Retina (tissue), 1 donor: ENCODE results near the gene SUCLG2.
"Not testable (repeated sequence)": the region's sequence is repeated elsewhere in the genome, so short reads cannot be mapped to it uniquely, and the experiment has no call there.

Experiments
- DNase-seq: peaks from one replicate; pipeline ENCODE4 v3.0.0-alpha.2; 2016

The SUCLG2 gene

DNA sequence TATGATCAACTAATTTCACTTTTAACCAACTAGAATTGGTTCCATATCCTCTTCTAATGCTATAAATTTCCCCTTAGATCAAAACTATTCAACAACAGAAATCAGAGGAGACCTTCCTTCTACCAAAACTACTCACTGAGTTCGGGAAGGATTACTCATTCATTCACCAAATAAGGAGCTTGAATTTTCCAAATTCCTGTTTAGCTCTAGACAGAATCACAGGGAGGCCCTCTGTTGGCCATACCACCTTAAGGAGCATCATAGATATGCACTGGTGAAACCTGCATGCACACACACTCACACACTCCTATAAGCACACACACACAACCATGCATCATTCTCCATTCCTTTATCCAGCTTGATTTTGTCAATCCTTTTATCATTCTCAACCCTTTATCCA lies 49.0 kb downstream of the SUCLG2 start:
- DNase-seq = no peak

DNA sequence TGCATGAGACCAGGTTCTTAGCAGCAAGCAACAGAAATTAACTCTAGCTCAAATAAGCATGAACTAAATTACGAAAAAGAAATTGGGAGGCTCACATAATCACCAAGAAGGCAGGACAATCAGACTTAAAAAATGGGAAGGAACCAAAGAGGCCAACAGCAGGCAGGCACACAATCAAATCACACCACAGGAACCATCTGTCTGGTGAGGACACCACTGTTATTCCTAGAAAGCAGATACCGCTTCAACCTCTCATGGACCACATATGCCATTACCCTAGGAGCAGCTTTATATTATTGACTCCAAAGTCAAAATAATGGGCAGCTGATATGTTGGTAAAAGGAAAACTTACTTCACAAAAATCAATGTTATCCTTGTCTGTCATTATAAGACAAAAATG lies 51.6 kb downstream of the SUCLG2 start:
- no peak for DNase-seq

GRCh38 chr3:67601919-67602608 lies 52.3 kb downstream of the SUCLG2 start:
- DNase-seq = no peak

DNA sequence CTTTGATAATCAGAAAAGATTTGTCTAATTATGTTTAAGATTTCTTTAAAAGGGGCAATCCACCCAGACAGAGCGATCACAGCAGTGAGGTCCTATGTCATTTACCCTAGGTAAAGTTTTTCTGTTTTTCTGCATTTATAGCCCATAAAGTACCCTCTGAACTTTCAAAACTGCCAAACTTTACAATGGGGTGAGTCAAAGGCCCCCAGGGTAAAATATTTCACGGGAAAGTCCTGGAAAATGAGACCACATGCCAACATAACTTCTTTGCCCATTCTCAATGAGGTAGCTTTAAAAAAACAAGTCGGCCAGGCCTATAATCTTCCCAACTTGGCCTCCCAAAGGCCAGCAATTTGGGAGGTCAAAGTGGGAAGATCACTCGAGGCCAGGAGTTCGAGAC lies 53.0 kb downstream of the SUCLG2 start:
- no peak for DNase-seq

DNA sequence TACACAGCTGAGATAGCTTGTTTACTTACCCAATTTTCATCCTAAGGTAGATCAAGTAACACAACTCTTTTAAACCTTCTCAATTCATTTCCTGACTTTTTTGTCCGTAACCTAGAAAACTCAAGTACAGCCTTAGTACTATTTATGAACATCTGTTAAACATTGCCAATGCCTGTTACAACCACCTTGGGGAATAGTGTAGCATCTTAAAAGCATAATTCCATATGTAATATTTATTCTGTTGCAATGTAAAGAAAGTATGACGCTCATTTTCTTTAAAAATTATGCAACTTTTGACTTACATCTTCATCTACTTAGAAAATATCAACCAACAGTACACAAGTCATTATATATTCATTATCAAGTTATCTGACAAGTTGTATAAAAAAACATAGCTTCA lies 54.6 kb downstream of the SUCLG2 start:
- no peak for DNase-seq

DNA sequence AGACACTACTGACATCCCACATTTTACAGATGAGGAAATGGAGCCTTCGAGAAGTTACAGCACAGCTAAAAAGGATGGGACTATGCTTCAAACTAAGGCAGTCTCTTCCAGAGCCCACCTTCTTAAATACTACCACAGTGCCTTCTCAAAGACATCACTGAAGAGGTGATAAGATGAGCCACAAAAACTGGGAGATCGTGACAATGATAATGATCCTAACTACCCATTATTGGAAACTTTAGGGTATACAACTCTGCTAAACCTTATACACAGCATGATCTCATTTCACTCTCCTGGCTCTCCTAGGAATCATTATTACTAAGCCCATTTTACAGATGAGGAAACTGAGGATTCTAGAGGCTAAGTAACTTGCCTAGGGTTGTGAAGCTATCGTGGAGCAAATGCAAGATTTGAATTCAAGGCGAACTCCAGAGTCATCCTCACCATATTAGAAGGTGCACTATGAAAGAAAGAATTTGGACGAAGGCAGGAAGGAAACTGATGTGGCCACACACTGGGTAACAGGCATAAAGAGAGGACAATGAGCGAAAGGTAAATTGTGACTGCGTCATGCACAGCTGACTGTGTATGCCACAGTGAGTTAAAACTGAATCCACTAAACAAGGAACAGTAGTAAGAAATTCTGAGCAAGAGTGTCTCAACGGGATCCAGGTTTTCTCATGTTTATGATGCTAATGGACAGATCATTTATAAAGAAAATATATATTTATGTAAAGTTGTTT lies 55.4 kb downstream of the SUCLG2 start:
- no peak for DNase-seq

GRCh38 chr3:67595424-67595823 lies 59.0 kb downstream of the SUCLG2 start:
- no peak for DNase-seq

GRCh38 chr3:67593761-67594234 lies 60.6 kb downstream of the SUCLG2 start:
- DNase-seq = no peak

- no peak for DNase-seq
Observed at GRCh38 chr3:67592057-67592456, 62.4 kb downstream of the SUCLG2 start.

DNA sequence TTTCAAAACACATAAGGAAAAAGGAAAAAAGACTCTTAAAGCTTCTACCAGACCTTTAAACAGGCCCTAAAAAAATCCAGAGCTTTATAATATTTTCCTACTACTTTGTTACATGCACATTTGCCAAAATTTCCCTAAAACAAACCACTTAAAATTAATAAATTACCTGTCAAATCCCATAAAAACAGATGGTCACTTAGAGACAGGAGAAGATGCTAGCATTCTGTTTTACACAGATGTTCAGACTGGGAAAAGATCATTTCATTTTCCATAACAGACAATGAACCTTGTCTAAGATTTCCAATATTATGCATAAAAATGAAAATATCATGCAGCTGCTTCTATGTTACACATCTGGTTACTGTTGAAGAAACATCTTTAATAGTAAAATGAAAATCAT lies 66.6 kb downstream of the SUCLG2 start:
- DNase-seq = no peak

DNA sequence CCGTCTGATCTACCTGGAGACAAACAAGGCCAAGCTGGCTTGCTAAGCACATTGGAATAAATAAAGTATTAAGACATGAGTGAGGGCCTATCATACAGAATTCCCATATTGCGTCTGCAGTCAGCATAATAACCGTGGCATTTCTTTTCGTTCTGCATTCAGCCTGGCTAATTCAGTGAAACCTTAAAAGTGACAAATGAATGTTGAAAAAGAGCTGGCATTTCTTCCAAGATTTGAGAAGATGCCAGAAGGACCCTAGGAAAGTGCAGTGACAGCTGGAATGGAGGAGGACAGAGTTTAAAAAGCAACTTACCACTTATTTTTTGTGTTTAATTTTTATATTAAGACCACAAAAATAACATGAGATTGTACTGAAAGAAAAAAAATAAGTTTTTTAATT lies 67.1 kb downstream of the SUCLG2 start:
- DNase-seq = no peak

- DNase-seq = not testable (repeated sequence)
Observed at GRCh38 chr3:67584608-67585007, 69.8 kb downstream of the SUCLG2 start.

- DNase-seq = no peak
Observed at GRCh38 chr3:67580430-67581000, 73.9 kb downstream of the SUCLG2 start.

DNA sequence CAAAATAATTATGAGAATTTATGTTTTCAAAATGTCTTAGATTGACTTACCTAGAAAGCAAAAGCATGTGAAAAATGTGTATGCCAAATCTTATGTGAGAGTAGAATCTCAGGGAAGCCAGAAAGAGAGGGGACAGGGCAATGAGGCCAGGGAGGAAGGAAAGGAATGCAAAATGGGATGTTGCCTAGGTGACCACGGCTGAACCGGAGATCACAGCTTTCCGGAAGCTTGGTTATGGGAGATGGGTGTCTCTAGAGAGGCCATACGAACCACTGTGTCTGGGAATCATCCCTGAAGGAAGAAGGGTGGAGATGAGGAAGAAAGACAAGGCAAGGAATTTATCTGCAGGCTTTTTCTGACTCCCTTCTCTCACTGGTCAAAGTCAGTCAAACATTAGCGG lies 76.0 kb downstream of the SUCLG2 start:
- DNase-seq = peak; percentile 44

GRCh38 chr3:67576441-67576840 lies 78.0 kb downstream of the SUCLG2 start:
- no peak for DNase-seq

DNA sequence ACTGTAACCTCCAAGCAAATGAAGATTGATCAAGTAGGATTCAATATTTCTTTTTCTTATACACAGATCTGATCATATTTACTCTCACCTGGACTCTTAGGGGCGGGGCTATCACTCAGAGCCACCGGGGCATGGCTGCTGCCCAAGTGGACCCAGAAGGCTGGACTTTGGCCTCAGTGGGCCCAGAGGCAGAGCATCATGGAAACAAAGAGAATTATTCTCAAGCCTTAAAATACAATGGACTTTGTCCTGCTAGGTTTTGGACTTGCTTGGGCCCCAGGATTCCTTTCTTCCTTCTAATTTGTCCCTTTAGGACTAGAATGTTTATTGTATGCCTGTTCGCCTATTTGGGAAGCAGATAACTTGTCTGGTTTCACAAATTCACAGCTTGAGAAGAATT lies 85.1 kb downstream of the SUCLG2 start:
- DNase-seq = no peak

DNA sequence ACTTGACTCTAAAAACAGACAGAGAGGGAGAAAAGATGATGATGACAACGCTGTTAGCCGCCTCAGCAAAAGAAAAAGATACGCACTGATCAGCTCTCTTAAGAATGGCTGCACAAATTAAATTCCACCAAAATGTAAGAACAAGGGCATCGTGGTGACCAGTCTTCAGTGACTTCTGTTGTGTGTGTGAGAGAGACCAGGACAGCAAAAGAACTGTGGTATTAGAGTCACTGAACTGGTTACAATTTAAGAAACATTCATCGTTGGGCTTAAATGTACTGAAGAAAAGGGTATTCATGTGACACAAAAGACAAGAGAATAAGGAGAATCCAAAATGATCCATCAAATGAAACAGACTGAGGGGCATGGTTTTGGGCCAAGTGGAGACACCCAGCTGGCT lies 86.5 kb downstream of the SUCLG2 start:
- no peak for DNase-seq

DNA sequence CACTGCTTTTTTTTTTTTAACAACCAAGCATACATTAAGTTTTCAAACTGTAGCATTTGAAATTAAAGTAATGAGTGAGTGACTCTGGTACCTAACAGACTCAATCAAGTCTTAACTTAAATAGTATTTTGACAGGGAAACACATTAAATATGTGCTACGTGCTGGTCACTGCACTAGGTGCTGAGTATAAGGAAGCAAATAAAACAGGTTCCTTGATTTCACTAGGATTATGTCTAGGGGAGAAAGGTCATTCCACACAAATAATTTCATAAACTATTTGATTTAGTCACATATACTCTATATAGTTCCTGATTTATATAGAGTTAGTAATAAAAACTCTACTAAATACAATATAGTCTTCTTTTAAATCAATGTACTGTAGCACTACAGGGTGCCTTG lies 89.4 kb downstream of the SUCLG2 start:
- DNase-seq = no peak

GRCh38 chr3:67564008-67564407 lies 90.4 kb downstream of the SUCLG2 start:
- DNase-seq = no peak

DNA sequence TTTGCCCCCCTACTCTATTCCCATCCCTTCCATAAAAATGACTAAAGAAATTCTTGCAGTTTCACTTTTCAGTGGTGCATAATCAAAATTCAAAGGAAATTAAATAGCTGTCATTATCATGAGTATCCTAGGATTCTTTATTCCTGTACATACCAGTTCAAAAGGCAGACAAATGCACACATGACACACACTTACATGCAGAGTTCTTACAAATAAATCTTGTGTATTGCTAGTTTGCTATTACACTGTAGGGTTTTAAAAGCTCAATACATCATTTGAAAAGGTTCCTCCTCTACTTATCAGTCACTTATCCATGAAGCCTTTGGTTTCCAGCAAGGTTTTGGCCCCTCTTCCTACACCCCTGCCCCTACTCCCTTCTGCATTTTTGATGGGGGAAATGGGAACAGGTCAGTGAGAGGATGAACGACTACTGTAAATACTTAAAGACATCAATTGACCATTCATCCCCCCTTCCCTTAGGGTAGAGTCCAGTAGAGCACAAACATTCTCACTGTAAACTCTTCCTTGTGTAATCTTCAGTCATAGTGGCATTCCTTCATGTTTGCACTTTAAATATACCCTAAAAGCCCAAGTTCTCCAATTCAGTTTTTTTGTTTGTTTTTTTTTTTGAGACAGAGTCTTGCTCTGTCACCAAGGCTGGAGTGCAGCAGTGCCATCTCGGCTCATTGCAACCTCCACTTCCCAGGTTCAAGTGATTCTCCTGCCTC lies 92.6 kb downstream of the SUCLG2 start:
- DNase-seq = no peak

DNA sequence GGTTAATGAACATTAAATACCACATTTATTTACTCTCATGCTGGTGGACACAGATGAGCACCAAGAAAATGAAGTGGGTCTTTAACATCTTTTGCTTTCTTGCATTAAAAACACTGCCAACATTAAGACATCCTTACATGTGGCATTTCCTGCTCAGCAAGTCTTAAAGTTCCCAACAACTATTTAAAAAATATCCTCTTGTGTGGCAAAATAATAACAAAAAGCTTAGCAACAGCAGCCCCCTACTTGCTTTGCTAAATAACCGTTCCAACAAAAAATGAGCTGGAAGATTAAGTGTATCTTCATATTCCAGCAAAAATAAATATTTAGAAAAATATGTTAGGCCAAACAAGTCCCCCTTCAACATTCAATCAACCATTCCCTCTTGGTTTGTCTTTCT lies 93.1 kb downstream of the SUCLG2 start:
- no peak for DNase-seq

- no peak for DNase-seq
Observed at GRCh38 chr3:67559029-67559605, 95.3 kb downstream of the SUCLG2 start.

DNA sequence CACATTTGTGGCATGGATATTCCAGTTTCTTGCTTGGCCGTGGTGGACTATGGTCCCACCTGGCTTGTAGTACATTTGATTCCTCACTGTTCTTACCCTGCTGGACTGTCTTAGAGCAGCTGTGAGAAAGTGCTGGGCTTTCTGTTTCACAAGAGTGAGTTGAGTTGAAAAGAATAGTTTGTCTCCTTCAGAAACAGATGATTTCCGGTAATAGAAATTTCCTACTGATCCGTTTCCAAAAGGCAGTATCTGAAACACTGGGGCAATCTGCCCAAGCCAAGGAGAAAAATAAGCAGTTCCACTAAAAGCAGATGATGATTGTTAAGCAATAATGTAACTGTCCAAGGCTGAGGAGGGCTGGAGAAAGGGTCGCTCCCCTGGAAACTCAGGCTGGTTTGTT lies 96.0 kb downstream of the SUCLG2 start:
- no peak for DNase-seq
